ENCODE measurements around the gene HACL1.

The HACL1 gene

GRCh38 chr3:15592968-15593367 is 8.4 kb downstream of the HACL1 start:
- TF ChIP-seq CTCF (IDR thresholded peaks at IDR 0.05; ENCODE audit: low read depth, low read length): no peak
- no peak overlapping the region for H3K4me3 ChIP-seq (ENCODE audit: low read depth, low read length)

- H3K4me3 ChIP-seq (ENCODE audit: low read depth, low read length): no peak overlapping the region
- TF ChIP-seq CTCF (IDR thresholded peaks at IDR 0.05; ENCODE audit: low read depth, low read length): no peak
These were observed 9.4 kb downstream of the HACL1 start for GRCh38 chr3:15591928-15592327.

GRCh38 chr3:15591242-15591641 is 10.1 kb downstream of the HACL1 start:
- no peak for TF ChIP-seq CTCF (IDR thresholded peaks at IDR 0.05; ENCODE audit: low read depth, low read length)
- H3K4me3 ChIP-seq (ENCODE audit: low read depth, low read length): no peak overlapping the region

GRCh38 chr3:15585111-15585845 is 16.1 kb downstream of the HACL1 start:
- TF ChIP-seq CTCF (IDR thresholded peaks at IDR 0.05; ENCODE audit: low read depth, low read length): no peak
- H3K4me3 ChIP-seq (ENCODE audit: low read depth, low read length): no peak overlapping the region

- no peak for TF ChIP-seq CTCF (IDR thresholded peaks at IDR 0.05; ENCODE audit: low read depth, low read length)
- H3K4me3 ChIP-seq (ENCODE audit: low read depth, low read length): no peak overlapping the region
These were observed 19.6 kb downstream of the HACL1 start for GRCh38 chr3:15581471-15582394.

GRCh38 chr3:15579051-15579450 is 22.3 kb downstream of the HACL1 start:
- TF ChIP-seq CTCF (IDR thresholded peaks at IDR 0.05; ENCODE audit: low read depth, low read length): no peak
- no peak overlapping the region for H3K4me3 ChIP-seq (ENCODE audit: low read depth, low read length)
